ENCODE measurements around the gene CFAP107.
"Not testable (repeated sequence)": the region's sequence is repeated elsewhere in the genome, so short reads cannot be mapped to it uniquely, and the experiment has no call there.

CFAP107 gene

DNA sequence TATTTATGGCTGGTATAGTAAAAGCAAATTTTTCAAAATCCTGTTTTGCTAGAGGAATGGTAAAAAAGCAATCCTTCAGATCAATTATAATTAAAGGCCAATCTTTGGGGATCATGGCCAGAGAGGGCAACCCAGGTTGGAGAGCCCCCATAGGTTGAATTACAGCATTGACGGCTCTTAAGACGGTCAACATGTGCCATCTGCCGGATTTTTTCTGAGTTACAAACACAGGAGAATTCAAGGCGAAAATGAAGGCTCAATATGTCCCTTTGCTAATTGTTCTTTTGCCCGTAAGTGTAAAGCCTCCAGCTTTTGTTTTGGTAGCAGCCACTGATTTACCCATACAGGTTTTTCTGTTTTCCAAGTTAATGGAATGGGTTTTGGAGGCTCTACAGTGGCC is 35.5 kb downstream of the CFAP107 start:
- DNase-seq = not testable (repeated sequence)

DNA sequence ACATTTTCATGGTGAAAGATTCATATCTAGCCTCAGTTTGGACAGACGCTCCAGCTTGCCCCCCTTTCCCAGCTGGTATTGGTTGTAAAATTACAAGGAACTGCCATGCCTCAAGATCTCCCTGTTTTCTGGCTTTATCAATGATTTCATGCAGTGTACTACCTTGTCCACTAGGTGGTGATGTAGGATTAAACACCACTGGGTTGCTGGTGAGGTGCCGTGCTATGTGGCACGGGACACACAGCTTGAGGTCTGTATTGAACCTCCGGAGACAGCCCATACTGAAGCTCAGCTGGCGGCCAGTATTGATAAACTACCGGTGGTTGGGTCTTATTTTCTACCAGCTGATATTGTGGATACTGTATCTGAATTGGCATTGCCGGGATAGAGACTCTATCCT is 37.8 kb downstream of the CFAP107 start:
- peak; percentile 42 for DNase-seq

DNA sequence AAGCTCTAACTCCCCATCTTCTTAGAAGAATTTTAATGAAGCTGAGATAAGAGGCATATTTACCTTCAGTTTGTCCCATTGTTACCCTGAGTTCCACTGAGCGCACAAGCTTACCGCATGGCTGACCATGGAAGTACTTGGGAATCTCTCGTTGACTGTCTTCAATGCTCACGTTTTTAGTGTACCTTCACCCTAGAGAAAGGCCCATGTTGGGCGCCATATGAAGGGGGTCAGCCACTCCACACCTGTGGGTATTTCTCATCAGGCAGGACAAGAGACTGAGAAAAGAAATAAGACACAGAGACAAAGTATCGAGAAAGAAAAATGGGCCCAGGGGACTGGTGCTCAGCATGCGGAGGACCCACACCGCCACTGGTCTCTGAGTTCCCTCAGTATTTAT is 38.7 kb downstream of the CFAP107 start:
- not testable (repeated sequence) for DNase-seq

DNA sequence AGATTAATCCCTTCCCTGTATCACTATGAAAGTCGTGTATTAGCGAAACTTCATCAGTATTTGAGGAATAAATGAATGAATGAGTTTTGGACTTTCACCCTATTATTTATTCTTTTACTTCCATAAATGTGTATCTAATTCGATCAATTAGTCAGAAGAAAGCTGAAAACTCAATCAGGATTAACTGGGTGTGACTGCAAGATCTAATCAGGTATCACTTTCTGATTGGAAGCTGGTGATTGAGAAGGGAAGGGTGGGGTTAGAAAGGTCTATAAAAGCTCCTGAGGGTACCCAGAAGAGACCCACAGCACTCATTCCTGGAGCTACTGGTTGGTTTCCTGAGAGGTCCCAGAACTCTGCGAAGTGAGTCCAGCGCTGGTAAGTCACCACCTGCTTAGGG is 45.1 kb downstream of the CFAP107 start, which contains the start of gene PRAMEF1:
PRAMEF1 (plus strand) TSS at position 301 of the 400 bp plus-strand sequence. CDS start 1,831 bp downstream, outside the sequence.
- not testable (repeated sequence) for DNase-seq

DNA sequence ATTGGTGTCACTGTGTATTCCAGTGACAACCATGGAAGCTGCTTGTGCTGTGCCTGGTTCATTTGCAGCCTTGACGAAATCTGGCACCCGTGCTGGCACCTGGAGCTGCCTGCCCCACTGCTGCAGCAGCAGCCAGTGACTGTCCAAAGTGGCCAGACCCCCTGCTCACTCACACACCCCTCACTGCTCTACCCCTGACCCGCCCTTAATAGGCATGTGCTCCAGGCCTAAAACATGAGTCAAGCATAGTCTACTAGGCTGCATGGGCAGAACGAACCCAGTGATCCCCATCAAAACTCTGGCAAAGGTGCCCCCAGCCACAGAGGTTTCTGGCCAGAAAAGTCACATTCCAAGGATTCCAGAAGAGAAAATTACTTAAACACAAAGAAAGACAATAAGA is 52.9 kb downstream of the CFAP107 start:
- no peak for DNase-seq

DNA sequence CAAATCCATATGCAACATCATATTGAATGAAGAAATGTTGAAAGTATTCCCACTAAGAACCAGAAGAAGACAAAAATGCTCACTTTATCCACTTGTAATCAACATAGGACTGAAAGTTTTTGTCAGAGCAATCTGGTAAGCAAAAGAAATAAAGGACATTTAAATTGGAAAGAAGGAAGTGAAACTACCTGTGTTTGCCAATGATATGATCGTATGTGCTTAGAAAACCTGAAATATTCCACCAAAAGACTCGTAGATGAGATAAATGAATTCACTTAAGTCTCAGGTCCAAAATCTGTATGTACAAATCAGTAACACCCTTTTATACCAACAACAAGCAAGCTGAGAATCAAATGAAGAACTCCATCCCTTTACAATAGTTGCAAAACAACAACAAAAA is 53.7 kb downstream of the CFAP107 start:
- no peak for DNase-seq

DNA sequence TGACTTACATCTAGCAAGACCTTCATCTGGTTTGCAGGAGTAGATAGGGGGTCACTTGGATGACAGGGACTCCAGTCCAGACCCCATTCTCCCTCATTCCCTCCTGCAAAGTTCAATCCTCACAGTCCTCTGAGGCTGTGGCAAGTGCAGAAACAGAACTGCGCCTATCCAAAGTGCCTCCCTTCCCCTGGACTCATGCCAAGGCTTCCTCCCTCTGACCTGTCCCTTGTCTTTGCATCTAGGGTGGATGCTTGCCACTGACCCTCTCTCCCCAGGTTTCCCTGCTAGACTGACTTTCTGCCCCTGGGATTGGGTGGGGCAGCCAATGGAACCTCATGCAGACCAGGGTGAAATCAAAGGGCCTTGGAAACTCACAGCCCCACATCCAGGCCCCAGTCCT is 63.9 kb downstream of the CFAP107 start:
- DNase-seq = no peak

DNA sequence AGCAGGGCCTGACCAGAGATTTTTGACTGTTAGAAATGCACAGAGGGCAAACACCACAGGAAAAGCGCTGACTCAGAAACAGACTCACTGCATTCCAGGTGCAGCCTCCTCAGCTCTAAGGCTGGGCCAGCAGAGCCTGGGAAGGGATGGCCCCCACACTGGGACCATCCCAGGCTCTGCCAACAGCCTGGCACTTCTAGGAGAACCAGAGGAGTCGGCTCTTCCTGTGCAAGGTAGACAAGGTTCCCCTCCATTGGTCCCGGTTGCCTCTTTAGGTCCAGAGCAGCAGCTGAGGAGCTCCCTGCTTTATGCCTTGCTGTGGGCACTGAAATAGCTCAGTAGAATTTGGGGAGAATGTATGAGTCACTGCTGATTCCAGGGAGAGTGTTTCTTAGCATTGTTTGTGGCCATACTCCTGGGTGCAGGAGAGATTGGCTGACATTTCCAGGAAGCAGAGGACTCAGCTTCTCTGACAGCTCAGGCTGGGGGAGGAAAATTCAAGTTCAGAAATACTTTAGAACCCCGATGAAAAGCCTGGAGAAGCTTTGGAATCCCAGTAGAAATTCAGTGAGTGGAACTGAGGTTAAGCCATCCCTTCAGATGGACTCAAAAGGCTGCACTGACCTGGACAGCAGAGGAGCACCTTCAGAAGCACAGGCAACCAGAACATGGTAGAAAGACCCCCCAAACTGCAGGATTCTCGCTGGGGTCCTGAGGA is 64.8 kb downstream of the CFAP107 start:
- no peak for DNase-seq

DNA sequence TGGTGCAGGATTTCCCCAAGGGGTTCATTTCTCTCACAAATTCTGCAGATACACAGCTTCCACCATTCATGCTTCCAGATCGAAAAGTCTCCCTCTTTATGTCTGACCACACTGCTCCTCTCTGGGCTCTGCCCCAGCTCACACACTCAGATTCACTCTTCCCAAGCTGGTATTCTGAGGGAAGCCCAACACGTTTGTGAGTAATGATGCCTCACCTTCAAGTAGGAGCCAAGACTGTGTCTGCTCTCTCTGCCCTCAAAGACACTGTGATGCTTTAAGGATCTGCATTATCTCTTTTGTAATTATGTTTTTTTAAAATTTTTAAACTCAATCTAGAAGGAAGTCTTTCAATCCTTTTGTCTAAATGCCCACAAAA is 65.4 kb downstream of the CFAP107 start:
- no peak for DNase-seq

All from activated CD4-positive, alpha-beta T cell treated with anti-CD3 and anti-CD28 coated beads, Interleukin-2, Interleukin-6, amounts not matched to agents 100 ng/mL and 50 ng/mL, durations not matched to agents 16 hours and 8 hours (primary cell).